Ishikawa (cell line): ENCODE results near the gene KCNH5.

Experiments used
- CEBPB ChIP-seq: IDR thresholded peaks from 2 replicates; pipeline ENCODE4 v1.6.1; 2012
- EGR1 ChIP-seq: IDR thresholded peaks from 2 replicates; pipeline ENCODE4 v1.6.1; 2012
- EP300 ChIP-seq: IDR thresholded peaks from 2 replicates; pipeline ENCODE4 v1.6.1; 2012; ENCODE audit warnings: borderline replicate concordance
- FOXM1 ChIP-seq: IDR thresholded peaks from 2 replicates; pipeline ENCODE4 v1.6.1; 2012; ENCODE audit warnings: low read depth, borderline replicate concordance
- MAX ChIP-seq: IDR thresholded peaks from 2 replicates; pipeline ENCODE4 v1.6.1; 2012
- RAD21 ChIP-seq: IDR thresholded peaks from 2 replicates; pipeline ENCODE4 v1.6.1; 2012; ENCODE audit warnings: low read depth
- TAF1 ChIP-seq: IDR thresholded peaks from 2 replicates; pipeline ENCODE4 v1.6.1; 2012; ENCODE audit warnings: low read depth, mild to moderate bottlenecking
- TEAD4 ChIP-seq: IDR thresholded peaks from 2 replicates; pipeline ENCODE4 v1.6.1; 2012
- USF1 ChIP-seq: IDR thresholded peaks from 2 replicates; pipeline ENCODE4 v1.6.1; 2012
- YY1 ChIP-seq: IDR thresholded peaks from 2 replicates; pipeline ENCODE4 v1.6.1; 2012; ENCODE audit warnings: low read depth

- TF ChIP-seq RAD21 (no peak), MAX (no peak), TAF1 (no peak), USF1 (no peak), TEAD4 (no peak), CEBPB (no peak), YY1 (no peak), EGR1 (no peak), EP300 (no peak), FOXM1 (no peak)
Measured at GRCh38 chr14:62739647-62740046, 305.6 kb downstream of the KCNH5 start.
